ENCODE measurements around the gene SKA2.
"Not testable (repeated sequence)": the region's sequence is repeated elsewhere in the genome, so short reads cannot be mapped to it uniquely, and the experiment has no call there.

Gene SKA2

GRCh38 chr17:59155439-59156177 lies 622 bp upstream of the SKA2 start, which contains the start of gene PRR11:
Gene PRR11 (plus strand): TSS chr17:59155746. CDS start chr17:59169753, 14,007 bp downstream.
- in situ Hi-C loops (cut with MboI; ENCODE audit: low pct_unique_long_range_greater_than_20kb, low sequenced_read_pairs), result no loop called here
- peak; percentile 100 for DNase-seq

GRCh38 chr17:59154292-59154720 lies 680 bp downstream of the SKA2 start:
- in situ Hi-C loops (cut with MboI; ENCODE audit: low pct_unique_long_range_greater_than_20kb, low sequenced_read_pairs), result no loop called here
- DNase-seq, result no peak

GRCh38 chr17:59152925-59153324 lies 2.1 kb downstream of the SKA2 start:
- in situ Hi-C loops (cut with MboI; ENCODE audit: low pct_unique_long_range_greater_than_20kb, low sequenced_read_pairs), result no loop called here
- DNase-seq, result no peak

GRCh38 chr17:59151591-59151990 lies 3.4 kb downstream of the SKA2 start:
- in situ Hi-C loops (cut with MboI; ENCODE audit: low pct_unique_long_range_greater_than_20kb, low sequenced_read_pairs), result no loop called here
- no peak for DNase-seq

GRCh38 chr17:59151006-59151405 lies 4.0 kb downstream of the SKA2 start:
- DNase-seq, result no peak
- in situ Hi-C loops (cut with MboI; ENCODE audit: low pct_unique_long_range_greater_than_20kb, low sequenced_read_pairs), result no loop called here

- DNase-seq, result peak; percentile 23
- in situ Hi-C loops (cut with MboI; ENCODE audit: low pct_unique_long_range_greater_than_20kb, low sequenced_read_pairs), result no loop called here
These were observed 5.0 kb downstream of the SKA2 start for GRCh38 chr17:59149841-59150511.

- in situ Hi-C loops (cut with MboI; ENCODE audit: low pct_unique_long_range_greater_than_20kb, low sequenced_read_pairs), result no loop called here
- no peak for DNase-seq
These were observed 5.9 kb downstream of the SKA2 start for GRCh38 chr17:59149051-59149450.

- DNase-seq, result no peak
- in situ Hi-C loops (cut with MboI; ENCODE audit: low pct_unique_long_range_greater_than_20kb, low sequenced_read_pairs), result no loop called here
These were observed 9.4 kb downstream of the SKA2 start for GRCh38 chr17:59145571-59146096.

- in situ Hi-C loops (cut with MboI; ENCODE audit: low pct_unique_long_range_greater_than_20kb, low sequenced_read_pairs), result no loop called here
These were observed 13.1 kb downstream of the SKA2 start for GRCh38 chr17:59141860-59142259.

GRCh38 chr17:59139939-59140338 lies 15.0 kb downstream of the SKA2 start:
- DNase-seq, result no peak
- in situ Hi-C loops (cut with MboI; ENCODE audit: low pct_unique_long_range_greater_than_20kb, low sequenced_read_pairs), result no loop called here

More at GRCh38 chr17:59141860-59142259, 13.1 kb downstream of the SKA2 start:
- no peak for DNase-seq

GRCh38 chr17:59138339-59138738 lies 16.6 kb downstream of the SKA2 start:
- DNase-seq; in situ Hi-C loops (cut with MboI; ENCODE audit: low pct_unique_long_range_greater_than_20kb, low sequenced_read_pairs): not testable (repeated sequence)

GRCh38 chr17:59131131-59131530 lies 23.9 kb downstream of the SKA2 start:
- DNase-seq, result no peak
- in situ Hi-C loops (cut with MboI; ENCODE audit: low pct_unique_long_range_greater_than_20kb, low sequenced_read_pairs), result no loop called here

GRCh38 chr17:59129814-59130213 lies 25.2 kb downstream of the SKA2 start:
- in situ Hi-C loops (cut with MboI; ENCODE audit: low pct_unique_long_range_greater_than_20kb, low sequenced_read_pairs), result no loop called here
- no peak for DNase-seq

- no peak for DNase-seq
- in situ Hi-C loops (cut with MboI; ENCODE audit: low pct_unique_long_range_greater_than_20kb, low sequenced_read_pairs), result no loop called here
These were observed 28.1 kb downstream of the SKA2 start for GRCh38 chr17:59126809-59127417.

GRCh38 chr17:59124665-59125064 lies 30.3 kb downstream of the SKA2 start:
- no peak for DNase-seq
- in situ Hi-C loops (cut with MboI; ENCODE audit: low pct_unique_long_range_greater_than_20kb, low sequenced_read_pairs), result no loop called here

GRCh38 chr17:59121901-59122480 lies 33.0 kb downstream of the SKA2 start:
- no peak for DNase-seq
- in situ Hi-C loops (cut with MboI; ENCODE audit: low pct_unique_long_range_greater_than_20kb, low sequenced_read_pairs), result no loop called here

GRCh38 chr17:59115474-59115873 lies 39.5 kb downstream of the SKA2 start:
- DNase-seq, result no peak
- in situ Hi-C loops (cut with MboI; ENCODE audit: low pct_unique_long_range_greater_than_20kb, low sequenced_read_pairs), result no loop called here

- in situ Hi-C loops (cut with MboI; ENCODE audit: low pct_unique_long_range_greater_than_20kb, low sequenced_read_pairs), result no loop called here
- no peak for DNase-seq
These were observed 43.4 kb downstream of the SKA2 start for GRCh38 chr17:59111539-59111938.

- DNase-seq, result no peak
- in situ Hi-C loops (cut with MboI; ENCODE audit: low pct_unique_long_range_greater_than_20kb, low sequenced_read_pairs), result no loop called here
These were observed 44.0 kb downstream of the SKA2 start for GRCh38 chr17:59110973-59111372.
